ENCODE measurements around the gene MIS12. TPM values are rescaled to one million over a fixed set of nuclear protein-coding genes. Genes with fewer than 3 reads are reported as not detected.

The MIS12 gene
- polyA plus RNA-seq, 4 donors: 33.9 to 48.6 (median 36.4) TPM

GRCh38 chr17:5532581-5532980 is 46.2 kb downstream of the MIS12 start:
- no peak for DNase-seq (ENCODE audit: low read depth in 4 of 4, low spot score in 2 of 4)

GRCh38 chr17:5533486-5534315 is 47.3 kb downstream of the MIS12 start:
- no peak for DNase-seq (ENCODE audit: low read depth in 4 of 4, low spot score in 2 of 4)

GRCh38 chr17:5535436-5535835 is 49.1 kb downstream of the MIS12 start:
- DNase-seq (ENCODE audit: low read depth in 4 of 4, low spot score in 2 of 4): no peak

DNA sequence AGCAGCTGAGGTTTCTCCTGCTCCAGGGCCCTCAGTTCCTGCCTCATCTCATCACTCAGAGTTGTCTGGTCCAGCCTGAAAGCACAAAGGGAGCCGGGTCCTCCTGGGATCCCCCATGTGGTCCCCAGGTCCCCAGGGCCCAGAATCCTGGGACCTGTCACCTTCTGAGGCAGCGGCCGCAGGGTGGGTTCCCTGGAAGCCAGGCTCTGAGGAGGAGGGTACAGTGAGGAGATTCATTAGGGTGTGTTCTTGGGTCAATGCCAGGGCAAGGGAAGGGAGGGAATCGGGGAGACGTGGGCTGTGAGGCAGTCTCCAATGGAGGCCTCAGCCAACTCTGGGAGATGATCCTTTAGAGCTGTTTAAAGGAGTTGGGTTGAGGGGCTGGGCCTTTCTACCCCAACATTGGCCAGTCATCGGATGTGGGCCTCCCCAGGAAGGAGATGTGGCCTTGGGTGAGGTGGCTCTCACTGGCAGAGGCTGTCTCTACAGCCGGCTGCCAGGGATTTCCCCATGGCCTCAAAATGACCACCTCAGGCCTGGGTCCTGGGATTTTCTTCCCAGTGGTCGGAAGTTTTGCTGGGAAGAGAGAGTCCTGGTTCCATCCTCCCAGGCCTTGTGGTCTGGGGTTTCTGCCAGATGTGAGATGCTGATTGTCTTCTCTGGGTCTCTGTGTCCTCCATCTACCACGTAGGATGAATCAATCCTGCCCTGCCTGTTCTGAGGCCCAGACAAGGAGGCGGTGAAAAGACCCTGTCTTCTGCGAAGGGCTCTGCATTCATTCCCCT is 50.7 kb downstream of the MIS12 start:
- no peak for DNase-seq (ENCODE audit: low read depth in 4 of 4, low spot score in 2 of 4)

- no peak for DNase-seq (ENCODE audit: low read depth in 4 of 4, low spot score in 2 of 4)
Observed at GRCh38 chr17:5539286-5539685, 52.9 kb downstream of the MIS12 start.

GRCh38 chr17:5540321-5540720 is 54.0 kb downstream of the MIS12 start:
- DNase-seq (ENCODE audit: low read depth in 4 of 4, low spot score in 2 of 4): no peak

Other genes with a start within 250 kb of the MIS12 start
- gene RABEP1, start 204.3 kb upstream of the MIS12 start, polyA plus RNA-seq (ENCODE audit: insufficient read length in 4 of 4): 10 to 100 TPM; 51.8 to 70.8 (median 61.8) TPM
- gene NUP88, start 66.9 kb upstream of the MIS12 start, polyA plus RNA-seq (ENCODE audit: insufficient read length in 4 of 4): 10 to 100 TPM; 70.9 to 84.6 (median 77.5) TPM
- 10 to 100 TPM; 56.7 to 93.5 (median 73.5) TPM for gene RPAIN, start 66.4 kb upstream of the MIS12 start, polyA plus RNA-seq (ENCODE audit: insufficient read length in 4 of 4)
- gene C1QBP, start 47.4 kb upstream of the MIS12 start, polyA plus RNA-seq (ENCODE audit: insufficient read length in 4 of 4): 100 to 1,000 TPM; 142 to 175 (median 153) TPM
- 10 to 100 TPM; 15.5 to 22.1 (median 19.8) TPM for gene DHX33, start 17.6 kb upstream of the MIS12 start, polyA plus RNA-seq (ENCODE audit: insufficient read length in 4 of 4)
- gene DERL2, start 388 bp upstream of the MIS12 start, polyA plus RNA-seq (ENCODE audit: insufficient read length in 4 of 4): 10 to 100 TPM; 78.4 to 88.6 (median 80.1) TPM
- 10 to 100 TPM; 43.0 to 73.0 (median 51.8) TPM for gene NLRP1, start 97.9 kb downstream of the MIS12 start, polyA plus RNA-seq (ENCODE audit: insufficient read length in 4 of 4)

All from left renal cortex interstitium (tissue), 4 donors.